Measurements from ENCODE around the gene TMEM54. TPM values are rescaled to one million over a fixed set of nuclear protein-coding genes. Genes with fewer than 3 reads are reported as not detected.

The TMEM54 gene
- not detected for total RNA-seq

GRCh38 chr1:32900956-32901822, at the start of gene TMEM54:
TMEM54 (minus strand) TSS chr1:32901389; CDS start chr1:32901238, 151 bp downstream.
- POLR2A ChIA-PET: no interaction called here
- CTCF ChIA-PET: no interaction called here
- H3K27ac Mint-ChIP-seq: no peak within 1 kb of the TSS
- H3K4me1 Mint-ChIP-seq: peaks cover 5% of the 10 kb centered on the region
- DNase-seq: no peak
- H3K4me3 Mint-ChIP-seq: peak within 1 kb of the TSS; percentile 56
- H3K36me3 Mint-ChIP-seq (ENCODE audit: low read depth): no peaks in the 10 kb centered on the region
- no peaks in the 10 kb centered on the region for H3K9me3 Mint-ChIP-seq
- H3K27me3 Mint-ChIP-seq: peaks cover 57% of the 10 kb centered on the region

- Mint-ChIP-seq H3K9me3 (no peaks in the 10 kb centered on the region), H3K27ac (no peak overlapping the region), H3K4me3 (no peak overlapping the region), H3K27me3 (no peaks in the 10 kb centered on the region), H3K4me1 (peaks cover 6% of the 10 kb centered on the region), H3K36me3 (ENCODE audit: low read depth) (peaks cover 34% of the 10 kb centered on the region)
- ChIA-PET POLR2A (no interaction called here), CTCF (interaction anchor here (1.6 kb wide), 1 partner anchor 16 kb away, joined by 3 read pairs; no protein-coding TSS in a partner anchor)
- no peak for DNase-seq
These were observed 48.3 kb upstream of the TMEM54 start for GRCh38 chr1:32949519-32949918.

GRCh38 chr1:32948905-32949304, 47.7 kb upstream of the TMEM54 start:
- Mint-ChIP-seq H3K9me3 (no peaks in the 10 kb centered on the region), H3K4me3 (no peak overlapping the region), H3K4me1 (peaks cover 12% of the 10 kb centered on the region), H3K36me3 (ENCODE audit: low read depth) (peaks cover 40% of the 10 kb centered on the region), H3K27me3 (no peaks in the 10 kb centered on the region), H3K27ac (no peak overlapping the region)
- no peak for DNase-seq
- ChIA-PET CTCF (interaction anchor here (0.7 to 1.6 kb wide), 2 partner anchors 16 to 144 kb away, joined by 3 read pairs; no protein-coding TSS in a partner anchor), POLR2A (no interaction called here)

- POLR2A ChIA-PET: no interaction called here
- Mint-ChIP-seq H3K27me3 (no peaks in the 10 kb centered on the region), H3K9me3 (no peaks in the 10 kb centered on the region), H3K4me3 (no peak overlapping the region), H3K27ac (no peak overlapping the region), H3K4me1 (peaks cover 13% of the 10 kb centered on the region), H3K36me3 (ENCODE audit: low read depth) (peaks cover 42% of the 10 kb centered on the region)
- no peak for DNase-seq
- CTCF ChIA-PET: interaction anchor here (0.7 to 1.6 kb wide), 2 partner anchors 15 to 145 kb away, joined by 3 read pairs; no protein-coding TSS in a partner anchor
These were observed 47.2 kb upstream of the TMEM54 start for GRCh38 chr1:32948390-32948722.

- ChIA-PET CTCF (interaction anchor here (0.6 to 0.7 kb wide), 2 partner anchors 73 to 145 kb away, joined by 3 to 4 read pairs; no protein-coding TSS in a partner anchor), POLR2A (no interaction called here)
These were observed 46.6 kb upstream of the TMEM54 start for GRCh38 chr1:32947669-32948389.

GRCh38 chr1:32946413-32946812, 45.2 kb upstream of the TMEM54 start:
- H3K4me3 Mint-ChIP-seq: no peak overlapping the region
- CTCF ChIA-PET: interaction anchor here (1.1 to 1.3 kb wide), 2 partner anchors 9 to 61 kb away, joined by 3 to 4 read pairs; no protein-coding TSS in a partner anchor
- POLR2A ChIA-PET: no interaction called here
- H3K36me3 Mint-ChIP-seq (ENCODE audit: low read depth): peaks cover 49% of the 10 kb centered on the region
- peaks cover 17% of the 10 kb centered on the region for H3K4me1 Mint-ChIP-seq
- no peak for DNase-seq
- no peaks in the 10 kb centered on the region for H3K27me3 Mint-ChIP-seq
- no peaks in the 10 kb centered on the region for H3K9me3 Mint-ChIP-seq
- no peak overlapping the region for H3K27ac Mint-ChIP-seq

More at GRCh38 chr1:32947669-32948389, 46.6 kb upstream of the TMEM54 start:
- no peaks in the 10 kb centered on the region for H3K27me3 Mint-ChIP-seq
- no peak for DNase-seq
- H3K4me1 Mint-ChIP-seq: peaks cover 14% of the 10 kb centered on the region
- H3K27ac Mint-ChIP-seq: no peak overlapping the region
- no peaks in the 10 kb centered on the region for H3K9me3 Mint-ChIP-seq
- H3K4me3 Mint-ChIP-seq: no peak overlapping the region
- H3K36me3 Mint-ChIP-seq (ENCODE audit: low read depth): peaks cover 44% of the 10 kb centered on the region

GRCh38 chr1:32944180-32944579, 43.0 kb upstream of the TMEM54 start:
- ChIA-PET CTCF (interaction anchor here (0.5 to 2.5 kb wide), 6 partner anchors 10 to 559 kb away, joined by 3 to 11 read pairs (median 8); no protein-coding TSS in a partner anchor), POLR2A (no interaction called here)
- Mint-ChIP-seq H3K9me3 (no peaks in the 10 kb centered on the region), H3K27me3 (no peaks in the 10 kb centered on the region), H3K27ac (no peak overlapping the region), H3K4me1 (peaks cover 34% of the 10 kb centered on the region), H3K36me3 (ENCODE audit: low read depth) (peaks cover 60% of the 10 kb centered on the region), H3K4me3 (no peak overlapping the region)
- no peak for DNase-seq

GRCh38 chr1:32939655-32940371, 38.6 kb upstream of the TMEM54 start:
- ChIA-PET POLR2A (interaction anchor here (0.6 kb wide), 1 partner anchor 27 kb away, joined by 3 read pairs; no protein-coding TSS in a partner anchor), CTCF (interaction anchor here (0.5 to 1.6 kb wide), 7 partner anchors 13 to 187 kb away, joined by 3 to 4 read pairs (median 3); partner anchors contain the start of genes S100PBP and YARS1)
- Mint-ChIP-seq H3K9me3 (no peaks in the 10 kb centered on the region), H3K4me3 (no peak overlapping the region), H3K27me3 (no peaks in the 10 kb centered on the region), H3K36me3 (ENCODE audit: low read depth) (peaks cover 56% of the 10 kb centered on the region), H3K4me1 (peaks cover 55% of the 10 kb centered on the region), H3K27ac (no peak overlapping the region)
- no peak for DNase-seq

- POLR2A ChIA-PET: no interaction called here
These were observed 35.9 kb upstream of the TMEM54 start for GRCh38 chr1:32937061-32937460.

GRCh38 chr1:32934535-32934934, 33.3 kb upstream of the TMEM54 start:
- H3K9me3 Mint-ChIP-seq: no peaks in the 10 kb centered on the region
- no peak for DNase-seq
- no peak overlapping the region for H3K4me3 Mint-ChIP-seq
- peaks cover 33% of the 10 kb centered on the region for H3K4me1 Mint-ChIP-seq
- peaks cover 22% of the 10 kb centered on the region for H3K36me3 Mint-ChIP-seq (ENCODE audit: low read depth)
- ChIA-PET CTCF (interaction anchor here (0.6 to 3.3 kb wide), 7 partner anchors 9 to 590 kb away, joined by 3 to 11 read pairs (median 5); no protein-coding TSS in a partner anchor), POLR2A (interaction anchor here (0.6 kb wide), 1 partner anchor 522 kb away, joined by 12 read pairs; no protein-coding TSS in a partner anchor)
- H3K27me3 Mint-ChIP-seq: no peaks in the 10 kb centered on the region
- H3K27ac Mint-ChIP-seq: no peak overlapping the region

More at GRCh38 chr1:32937061-32937460, 35.9 kb upstream of the TMEM54 start:
- no peaks in the 10 kb centered on the region for H3K27me3 Mint-ChIP-seq
- CTCF ChIA-PET: interaction anchor here (0.8 kb wide), 1 partner anchor 55 kb away, joined by 3 read pairs; no protein-coding TSS in a partner anchor
- H3K4me1 Mint-ChIP-seq: peaks cover 47% of the 10 kb centered on the region
- peaks cover 33% of the 10 kb centered on the region for H3K36me3 Mint-ChIP-seq (ENCODE audit: low read depth)
- H3K9me3 Mint-ChIP-seq: no peaks in the 10 kb centered on the region
- DNase-seq: no peak
- no peak overlapping the region for H3K4me3 Mint-ChIP-seq
- H3K27ac Mint-ChIP-seq: no peak overlapping the region

GRCh38 chr1:32933742-32934322, 32.6 kb upstream of the TMEM54 start:
- CTCF ChIA-PET: interaction anchor here (0.6 to 3.3 kb wide), 13 partner anchors 10 to 589 kb away, joined by 3 to 11 read pairs (median 5); no protein-coding TSS in a partner anchor
- no peaks in the 10 kb centered on the region for H3K27me3 Mint-ChIP-seq
- peaks cover 28% of the 10 kb centered on the region for H3K4me1 Mint-ChIP-seq
- H3K9me3 Mint-ChIP-seq: no peaks in the 10 kb centered on the region
- DNase-seq: no peak
- no peak overlapping the region for H3K27ac Mint-ChIP-seq
- POLR2A ChIA-PET: interaction anchor here (0.6 kb wide), 1 partner anchor 522 kb away, joined by 12 read pairs; no protein-coding TSS in a partner anchor
- peaks cover 19% of the 10 kb centered on the region for H3K36me3 Mint-ChIP-seq (ENCODE audit: low read depth)
- no peak overlapping the region for H3K4me3 Mint-ChIP-seq

- no peak for DNase-seq
- Mint-ChIP-seq H3K4me3 (no peak overlapping the region), H3K4me1 (peaks cover 13% of the 10 kb centered on the region), H3K9me3 (no peaks in the 10 kb centered on the region), H3K27ac (no peak overlapping the region), H3K36me3 (ENCODE audit: low read depth) (peaks cover 2% of the 10 kb centered on the region), H3K27me3 (peaks cover 17% of the 10 kb centered on the region)
- CTCF ChIA-PET: interaction anchor here (1.0 to 2.3 kb wide), 6 partner anchors 11 to 196 kb away, joined by 3 to 8 read pairs (median 3); no protein-coding TSS in a partner anchor
- POLR2A ChIA-PET: no interaction called here
These were observed 30.6 kb upstream of the TMEM54 start for GRCh38 chr1:32931760-32932159.
